HG02870 (cell line): ENCODE results near the gene TRPM4.
"Not testable (repeated sequence)": the region's sequence is repeated elsewhere in the genome, so short reads cannot be mapped to it uniquely, and the experiment has no call there.

ENCODE experiments used
- ATAC-seq: cut with Tn5 transposase; IDR thresholded peaks from one replicate; pipeline ENCODE4 v1.9.1; 2021; ENCODE audit warnings: mild to moderate bottlenecking, moderate library complexity; ENCODE audit not compliant: unreplicated experiment

TRPM4 gene

DNA sequence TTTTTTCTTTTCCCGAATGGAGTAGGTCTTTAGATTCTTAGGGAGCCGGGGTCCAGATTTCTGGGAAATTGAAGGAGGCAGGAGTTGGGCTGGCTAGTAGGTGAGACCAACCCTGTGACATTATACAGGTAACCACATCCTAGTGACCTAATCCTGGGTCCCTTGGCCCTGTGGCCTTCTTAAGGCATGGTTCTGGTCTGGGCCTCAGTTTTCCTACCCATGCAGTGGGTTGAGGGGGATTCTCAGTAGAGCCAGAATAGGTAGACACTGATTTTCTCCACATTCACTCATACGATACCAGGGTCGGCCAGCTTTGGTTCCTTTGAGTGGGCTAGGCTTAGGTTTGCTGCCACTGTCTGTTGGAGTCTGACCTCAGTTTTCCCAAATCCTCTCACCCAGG lies 31.0 kb upstream of the TRPM4 start:
- ATAC-seq: no peak

DNA sequence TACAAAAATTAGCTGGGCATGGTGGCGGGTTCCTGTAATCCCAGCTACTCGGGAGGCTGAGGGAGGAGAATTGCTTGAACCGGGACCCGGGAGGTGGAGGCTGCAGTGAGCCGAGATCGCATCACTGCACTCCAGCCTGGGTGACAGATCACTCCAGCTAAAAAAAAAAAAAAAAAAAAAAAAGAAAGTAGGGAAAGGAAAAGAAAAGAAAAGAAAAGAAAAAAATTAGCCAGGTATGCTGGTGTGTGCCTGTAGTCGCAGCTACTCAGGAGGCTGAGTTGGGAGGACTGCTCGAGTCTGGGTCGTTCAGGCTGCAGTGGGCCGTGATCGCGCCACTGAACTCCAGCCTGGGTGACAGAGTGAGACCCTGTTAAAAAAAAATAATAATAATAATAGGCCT lies 30.4 kb upstream of the TRPM4 start:
- ATAC-seq: not testable (repeated sequence)

DNA sequence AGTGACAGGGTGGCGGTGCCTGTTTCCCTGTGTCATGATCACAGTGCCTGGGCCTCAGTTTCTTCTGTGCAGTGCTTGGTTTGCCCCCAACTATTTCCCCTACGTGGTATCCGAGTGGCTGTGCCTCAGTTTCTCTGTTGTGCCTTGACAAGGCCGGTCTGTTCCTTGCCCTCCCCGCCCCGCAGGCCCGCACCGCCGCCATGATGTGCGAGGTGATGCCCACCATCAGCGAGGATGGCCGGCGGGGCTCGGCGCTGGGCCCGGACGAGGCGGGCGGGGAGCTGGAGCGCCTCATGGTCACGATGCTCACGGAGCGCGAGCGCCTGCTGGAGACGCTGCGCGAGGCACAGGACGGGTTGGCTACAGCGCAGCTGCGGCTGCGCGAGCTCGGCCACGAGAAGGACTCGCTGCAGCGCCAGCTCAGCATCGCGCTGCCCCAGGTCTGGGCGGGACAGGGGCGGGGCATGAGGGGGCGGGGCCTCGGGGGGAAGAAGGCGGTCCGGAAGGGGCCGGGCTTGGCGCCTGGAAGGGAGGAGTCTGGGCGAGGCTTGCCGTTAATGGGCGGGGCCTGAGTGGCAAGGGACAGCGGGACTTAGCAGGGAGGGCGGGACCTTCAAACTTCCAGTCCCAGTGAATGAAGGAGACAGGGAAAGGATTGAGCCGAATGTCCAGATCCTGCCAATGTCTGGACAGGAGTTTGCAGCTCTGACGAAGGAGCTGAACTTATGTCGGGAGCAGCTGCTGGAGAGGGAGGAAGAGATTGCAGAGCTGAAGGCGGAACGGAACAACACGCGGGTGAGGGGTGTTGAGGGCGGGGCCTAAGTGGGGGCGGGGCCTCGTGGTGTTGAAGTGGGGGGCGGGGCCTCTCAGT lies 29.7 kb upstream of the TRPM4 start:
- ATAC-seq: peak; percentile 89

DNA sequence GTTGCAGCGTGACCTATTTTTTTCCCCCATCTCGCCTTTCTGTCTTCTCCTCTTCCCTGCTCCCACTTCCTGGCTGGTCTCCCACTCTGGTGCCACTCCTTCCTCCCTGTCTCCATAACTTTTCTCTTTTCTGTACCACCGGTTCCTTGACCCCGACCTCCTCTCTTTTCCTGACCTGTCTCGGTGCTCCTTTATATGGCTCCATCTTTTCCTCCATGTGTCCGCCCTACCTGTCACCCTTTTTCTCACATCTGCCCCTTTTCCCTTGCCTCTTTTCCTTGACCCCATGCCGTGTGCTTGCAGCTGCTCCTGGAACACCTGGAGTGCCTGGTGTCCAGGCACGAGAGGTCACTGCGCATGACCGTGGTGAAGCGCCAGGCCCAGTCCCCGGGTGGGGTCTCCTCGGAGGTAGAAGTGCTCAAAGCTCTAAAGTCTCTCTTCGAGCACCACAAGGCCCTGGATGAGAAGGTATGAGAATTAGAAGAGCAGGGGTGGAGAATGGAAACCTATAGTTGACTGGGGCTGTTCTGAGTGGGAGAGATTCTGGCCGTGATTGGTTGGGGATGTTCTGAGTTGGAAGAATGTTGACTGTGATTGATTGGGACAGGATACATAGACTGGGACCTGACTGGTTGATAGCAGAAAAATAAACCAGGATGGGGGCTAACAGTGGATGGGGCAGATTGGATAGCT lies 28.9 kb upstream of the TRPM4 start:
- ATAC-seq: no peak

DNA sequence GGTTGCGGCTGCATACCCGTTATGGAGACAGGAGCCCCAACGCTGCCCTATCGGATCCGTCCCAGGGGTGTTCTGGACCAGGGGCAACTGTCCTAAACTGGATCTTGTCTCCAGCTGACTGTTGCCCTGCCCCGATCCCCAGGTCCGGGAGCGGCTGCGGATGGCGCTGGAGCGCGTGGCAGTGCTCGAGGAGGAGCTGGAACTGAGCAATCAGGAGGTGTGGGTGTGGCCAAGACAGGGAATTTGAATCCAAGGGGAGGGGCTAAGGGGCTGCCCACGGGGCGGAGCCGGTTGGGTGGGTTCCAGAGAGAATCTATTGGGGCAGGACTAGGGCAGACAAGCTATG lies 28.4 kb upstream of the TRPM4 start:
- no peak for ATAC-seq

DNA sequence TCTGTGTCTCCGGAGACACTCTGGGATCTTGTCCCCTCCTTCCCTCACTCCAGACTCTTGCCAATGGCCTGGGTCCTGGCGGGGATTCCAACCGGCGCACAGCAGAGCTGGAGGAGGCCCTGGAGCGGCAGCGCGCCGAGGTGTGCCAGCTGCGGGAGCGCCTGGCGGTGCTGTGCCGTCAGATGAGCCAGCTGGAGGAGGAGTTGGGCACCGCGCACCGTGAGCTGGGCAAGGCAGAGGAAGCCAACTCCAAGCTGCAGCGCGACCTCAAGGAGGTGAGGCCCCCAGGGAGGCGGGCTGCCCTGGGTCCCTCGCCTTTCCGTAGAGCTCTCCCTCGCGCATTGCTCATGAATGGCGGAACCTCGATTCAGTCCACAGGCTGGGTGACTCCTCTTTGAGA lies 27.3 kb upstream of the TRPM4 start:
- ATAC-seq: no peak

DNA sequence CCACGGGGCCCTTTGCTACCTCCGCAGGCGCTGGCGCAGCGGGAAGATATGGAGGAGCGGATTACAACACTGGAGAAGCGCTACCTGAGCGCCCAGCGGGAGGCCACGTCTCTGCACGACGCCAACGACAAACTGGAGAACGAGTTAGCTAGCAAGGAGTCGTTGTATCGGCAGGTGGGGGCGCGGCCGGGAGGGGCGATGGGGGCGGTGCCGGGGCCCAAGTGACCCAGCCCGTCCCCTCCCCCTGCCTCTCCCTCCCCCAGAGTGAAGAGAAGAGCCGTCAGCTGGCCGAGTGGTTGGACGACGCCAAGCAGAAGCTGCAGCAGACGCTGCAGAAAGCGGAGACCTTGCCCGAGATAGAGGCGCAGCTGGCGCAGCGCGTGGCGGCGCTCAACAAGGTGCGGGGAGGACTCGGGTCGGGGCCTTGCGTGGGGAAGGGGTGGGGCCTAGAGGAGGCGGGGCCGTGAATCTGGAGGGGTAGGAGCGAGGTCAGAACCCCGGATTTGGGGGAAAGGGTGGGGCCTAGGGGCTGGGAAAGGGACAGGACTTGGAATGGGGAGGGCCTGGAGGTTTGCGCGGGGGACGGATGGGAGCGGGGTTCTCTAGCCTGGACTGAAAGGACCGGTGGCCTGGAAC lies 24.5 kb upstream of the TRPM4 start:
- ATAC-seq: no peak

DNA sequence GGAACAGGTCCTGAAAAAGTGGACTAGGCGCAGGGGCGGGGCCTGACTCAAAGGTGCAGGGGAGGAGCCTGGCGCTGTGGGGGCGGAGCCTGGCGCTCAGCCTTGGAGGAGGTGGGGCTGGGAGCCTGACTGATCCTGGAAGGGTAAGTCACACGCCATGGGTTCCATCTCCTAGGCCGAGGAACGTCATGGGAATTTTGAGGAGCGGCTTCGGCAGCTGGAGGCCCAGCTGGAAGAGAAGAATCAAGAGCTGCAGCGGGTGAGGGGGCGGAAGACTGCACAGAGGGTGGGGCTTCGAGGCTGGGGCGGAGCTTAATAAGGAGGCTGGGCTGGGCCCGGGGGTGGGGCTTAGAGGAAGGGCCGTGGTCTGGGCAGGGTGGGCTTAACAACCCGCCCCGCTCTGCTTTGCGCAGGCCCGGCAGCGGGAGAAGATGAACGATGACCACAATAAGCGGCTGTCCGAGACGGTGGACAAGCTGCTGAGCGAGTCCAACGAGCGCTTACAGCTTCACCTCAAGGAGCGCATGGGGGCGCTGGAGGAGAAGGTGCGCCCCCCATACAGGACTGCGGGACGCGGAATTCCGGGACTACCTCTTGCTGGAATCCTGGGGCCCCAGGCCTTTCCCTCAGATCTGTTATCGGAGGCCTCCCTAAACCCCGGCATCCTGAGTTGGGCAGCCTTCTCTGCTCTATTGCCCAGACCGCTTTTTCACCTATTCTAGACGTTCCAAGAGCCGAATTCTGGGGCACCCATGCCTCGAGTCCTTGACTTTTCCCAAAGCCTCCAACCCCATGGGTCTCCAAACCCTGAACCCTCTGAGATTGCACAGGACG lies 23.8 kb upstream of the TRPM4 start:
- no peak for ATAC-seq

DNA sequence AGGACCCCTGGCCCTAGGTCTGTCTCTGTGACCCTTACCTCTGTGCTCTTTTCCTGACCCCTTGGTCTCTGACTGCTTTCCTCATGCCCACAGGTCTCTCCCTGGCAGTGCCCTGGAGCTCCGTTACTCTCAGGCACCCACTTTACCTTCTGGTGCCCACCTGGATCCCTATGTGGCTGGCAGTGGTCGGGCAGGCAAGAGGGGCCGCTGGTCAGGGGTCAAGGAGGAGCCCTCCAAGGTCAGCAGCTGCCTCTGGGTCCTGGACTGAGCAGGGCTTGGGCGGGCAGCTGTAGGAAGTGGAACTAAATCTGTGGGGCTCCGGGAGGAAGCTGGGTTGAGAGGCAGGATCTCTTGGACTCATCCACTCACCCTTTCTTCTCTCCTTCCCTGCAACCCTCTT lies 21.9 kb upstream of the TRPM4 start:
- no peak for ATAC-seq

DNA sequence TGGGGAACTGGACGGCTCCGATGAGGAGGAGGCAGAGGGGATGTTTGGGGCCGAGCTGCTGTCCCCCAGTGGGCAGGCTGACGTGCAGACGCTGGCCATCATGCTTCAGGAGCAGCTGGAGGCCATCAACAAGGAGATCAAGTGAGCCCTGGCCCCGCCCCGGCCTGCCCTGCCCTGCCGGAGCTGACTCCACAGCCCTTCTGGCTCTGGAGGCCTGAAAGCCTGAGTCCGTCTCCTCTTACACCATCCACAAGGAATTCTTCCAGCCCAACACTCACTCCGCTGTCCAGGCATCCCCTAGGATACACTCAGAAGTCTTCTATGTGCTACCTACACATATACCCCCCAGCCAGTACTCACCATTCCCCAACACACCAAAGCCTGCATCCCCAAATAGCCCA lies 20.8 kb upstream of the TRPM4 start:
- no peak for ATAC-seq

DNA sequence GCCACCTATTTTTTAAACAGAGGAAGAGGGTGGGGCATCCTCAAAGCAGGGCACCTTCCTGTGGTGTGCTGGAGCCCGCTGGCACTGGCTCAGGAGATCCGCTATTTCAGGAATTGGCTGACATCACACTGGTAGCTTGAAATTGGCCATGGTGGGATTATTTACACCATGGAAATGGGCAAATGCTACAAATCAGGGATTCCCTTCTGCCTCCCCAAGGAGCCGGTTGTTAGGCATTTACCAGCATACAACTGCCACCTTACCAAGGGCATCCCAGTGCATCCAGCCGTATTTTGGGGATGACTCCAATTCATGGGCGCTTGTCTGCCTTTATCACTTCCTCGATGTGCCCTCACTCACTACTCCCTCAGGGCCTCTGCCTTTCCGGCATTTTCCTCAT lies 16.6 kb upstream of the TRPM4 start:
- no peak for ATAC-seq

DNA sequence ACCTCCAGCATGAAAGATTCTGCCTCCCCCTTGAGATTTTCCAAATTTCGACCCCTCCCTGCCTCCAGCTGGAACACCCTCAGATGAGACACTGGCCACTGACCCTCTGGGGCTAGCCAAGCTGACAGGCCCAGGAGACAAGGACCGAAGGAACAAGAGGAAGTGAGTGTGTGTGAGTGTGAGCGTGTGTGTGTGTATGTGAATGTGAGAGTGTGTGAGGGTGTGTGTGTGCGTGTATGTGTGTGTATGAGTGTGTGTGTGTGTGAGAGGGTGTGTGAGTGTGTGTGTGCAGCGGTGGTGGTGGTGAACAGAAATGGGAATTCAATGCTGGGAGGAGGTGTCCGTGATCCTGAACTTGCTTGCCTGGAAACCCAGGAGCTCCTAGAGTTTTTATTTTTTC lies 16.2 kb upstream of the TRPM4 start:
- ATAC-seq: no peak

DNA sequence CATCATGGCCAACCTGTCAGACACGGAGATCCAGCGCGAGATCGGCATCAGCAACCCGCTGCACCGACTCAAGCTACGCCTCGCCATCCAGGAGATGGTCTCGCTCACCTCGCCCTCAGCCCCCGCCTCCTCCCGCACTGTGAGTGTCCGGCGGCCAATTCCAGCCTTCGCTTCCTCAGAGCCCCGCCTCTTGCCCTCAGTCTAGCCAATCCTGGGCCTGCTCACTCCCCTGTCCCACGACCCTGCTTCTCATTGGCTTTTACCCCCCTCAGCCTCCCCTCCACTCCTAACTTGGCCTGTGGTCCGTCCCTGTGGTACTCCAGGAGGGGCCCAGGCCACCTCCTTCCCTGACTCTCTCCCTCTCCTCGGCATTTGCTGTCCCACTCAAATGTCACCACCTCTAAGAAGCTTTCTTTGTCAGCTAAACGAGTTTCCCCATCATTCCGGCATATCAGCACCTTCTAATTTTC lies 14.7 kb upstream of the TRPM4 start:
- no peak for ATAC-seq

DNA sequence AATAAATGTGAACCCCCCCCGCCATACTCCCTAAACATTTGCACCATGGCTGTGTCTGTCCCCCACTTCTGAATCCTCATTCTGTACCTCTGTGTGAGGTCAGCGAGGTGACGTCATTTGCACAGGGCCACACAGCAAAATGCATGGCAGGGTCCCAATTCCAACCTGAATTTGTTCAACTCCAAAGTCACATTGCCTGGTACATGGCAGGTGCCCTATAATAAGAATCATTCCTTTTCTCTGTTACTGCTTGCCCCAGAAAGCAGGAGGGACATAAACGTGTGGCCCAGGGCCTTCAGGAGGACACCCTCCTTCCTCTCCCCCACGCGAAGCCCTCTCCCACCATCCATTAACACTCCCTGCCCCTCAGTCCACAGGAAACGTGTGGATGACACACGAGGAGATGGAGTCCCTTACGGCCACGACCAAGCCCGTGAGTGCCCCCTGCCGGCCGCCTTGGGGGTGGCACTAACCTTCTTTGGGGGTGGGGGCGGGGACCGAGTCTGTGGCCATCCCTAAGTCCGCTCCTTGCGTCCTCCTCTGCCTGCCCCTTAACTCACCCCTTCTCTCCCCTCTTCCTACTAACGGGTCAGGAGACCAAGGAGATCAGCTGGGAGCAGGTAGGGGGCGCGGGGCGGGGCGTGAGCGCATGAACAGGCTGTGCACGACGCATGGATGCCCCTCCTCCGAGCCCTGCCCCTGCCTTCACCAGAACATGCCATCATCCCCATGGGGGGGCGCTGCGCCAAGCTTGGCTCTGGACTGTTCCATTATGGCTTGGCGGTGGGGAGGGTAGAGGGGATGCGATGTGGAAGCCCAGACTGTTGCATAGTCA lies 11.8 kb upstream of the TRPM4 start:
- no peak for ATAC-seq

DNA sequence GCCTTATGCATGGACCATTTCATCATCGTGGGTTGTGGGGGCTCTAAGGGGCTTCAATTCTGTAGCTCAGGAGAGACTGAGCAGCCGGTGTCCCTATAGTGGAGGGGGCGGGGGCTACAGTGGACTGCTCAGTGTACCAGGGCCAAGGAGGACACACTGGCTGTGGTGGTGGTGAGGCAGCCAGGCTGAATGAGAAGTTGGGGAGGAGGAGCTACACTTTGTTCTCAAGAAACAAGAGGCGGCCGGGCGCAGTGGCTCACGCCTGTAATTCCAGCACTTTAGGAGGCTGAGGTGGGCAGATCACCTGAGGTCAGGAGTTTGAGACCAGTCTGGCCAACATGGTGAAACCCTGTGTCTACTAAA lies 11.2 kb upstream of the TRPM4 start:
- not testable (repeated sequence) for ATAC-seq

DNA sequence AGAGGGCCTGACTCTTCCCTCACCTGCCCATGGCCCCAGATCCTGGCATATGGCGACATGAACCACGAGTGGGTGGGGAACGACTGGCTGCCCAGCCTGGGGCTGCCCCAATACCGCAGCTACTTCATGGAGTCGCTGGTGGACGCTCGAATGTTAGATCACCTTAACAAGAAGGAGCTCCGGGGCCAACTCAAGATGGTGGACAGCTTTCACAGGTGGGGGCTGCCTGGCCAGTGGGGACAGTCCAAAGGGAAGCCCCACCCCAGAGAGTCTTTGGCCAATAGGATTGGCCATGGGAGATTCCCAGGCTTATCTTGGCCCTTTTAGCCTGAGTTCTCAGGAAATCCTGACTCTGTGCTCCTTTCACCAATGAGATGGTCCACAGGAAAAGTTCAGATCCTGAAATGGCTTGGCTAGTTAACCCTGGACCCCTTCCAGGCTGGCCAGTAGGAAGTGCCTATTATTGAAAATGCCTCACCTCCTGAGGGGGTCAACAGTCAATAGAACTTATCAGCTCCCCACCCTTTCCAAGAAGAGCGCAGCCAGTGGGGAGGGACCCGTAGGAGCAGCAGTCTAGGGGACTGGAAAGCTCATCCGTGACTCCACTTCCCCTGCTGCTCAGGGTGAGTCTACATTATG lies 9.4 kb upstream of the TRPM4 start:
- no peak for ATAC-seq

DNA sequence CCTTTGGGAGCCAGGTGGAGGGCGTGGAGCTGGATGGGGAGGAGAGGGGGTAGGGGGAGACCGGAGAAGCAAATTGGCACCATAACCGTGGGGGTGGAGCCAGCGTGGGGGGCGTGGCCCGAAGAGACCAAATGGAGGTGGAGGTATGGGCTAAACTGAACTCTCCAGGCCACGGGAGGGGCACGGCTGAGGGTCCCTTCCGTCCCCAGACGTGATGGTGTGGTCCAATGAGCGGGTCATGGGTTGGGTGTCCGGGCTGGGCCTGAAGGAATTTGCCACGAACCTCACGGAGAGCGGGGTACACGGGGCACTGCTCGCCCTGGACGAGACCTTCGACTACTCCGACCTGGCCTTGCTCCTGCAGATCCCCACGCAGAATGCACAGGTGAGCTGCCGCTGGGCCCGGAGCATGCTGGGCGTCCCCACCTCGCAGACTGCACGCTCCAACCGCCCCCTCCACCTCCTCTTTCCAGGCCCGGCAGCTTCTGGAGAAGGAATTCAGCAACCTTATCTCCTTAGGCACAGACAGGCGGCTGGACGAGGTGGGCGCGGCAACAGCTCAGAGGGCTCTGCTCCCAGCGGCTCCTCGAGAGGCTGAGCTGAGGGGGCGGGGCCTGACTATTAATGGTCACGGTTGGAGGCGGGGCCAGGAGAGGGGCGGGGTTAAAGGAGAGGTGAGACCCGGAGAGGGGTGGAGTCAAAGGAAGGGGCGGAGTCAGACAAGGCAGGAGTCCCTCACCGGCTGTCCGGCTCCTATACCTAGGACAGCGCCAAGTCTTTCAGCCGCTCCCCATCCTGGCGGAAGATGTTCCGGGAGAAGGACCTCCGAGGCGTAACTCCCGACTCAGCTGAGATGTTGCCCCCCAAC lies 8.6 kb upstream of the TRPM4 start:
- no peak for ATAC-seq

DNA sequence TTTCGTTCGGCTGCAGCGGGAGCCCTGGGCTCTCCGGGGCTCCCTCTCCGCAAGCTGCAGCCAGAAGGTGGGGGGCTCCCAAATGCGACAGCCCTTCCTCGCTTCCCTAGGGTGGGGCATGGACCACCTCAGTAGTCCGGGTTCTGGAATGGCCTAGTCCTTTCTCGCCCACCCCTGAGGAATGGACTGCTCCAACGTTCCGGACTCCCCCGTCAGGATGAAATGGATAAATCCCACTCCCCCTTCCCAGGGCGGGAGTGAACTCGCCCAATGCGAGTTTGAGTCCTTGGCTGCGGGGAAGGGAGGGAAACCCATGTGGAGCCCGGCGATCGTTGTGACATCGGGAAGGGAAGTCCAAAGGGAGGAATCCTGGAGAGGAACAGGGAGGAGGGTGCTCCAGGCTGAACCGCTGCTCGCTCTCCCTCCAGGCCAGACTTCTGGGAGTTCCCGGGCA lies 7.9 kb upstream of the TRPM4 start:
- ATAC-seq: no peak
